ENCODE measurements around the gene MVP.
"Not testable (repeated sequence)": the region's sequence is repeated elsewhere in the genome, so short reads cannot be mapped to it uniquely, and the experiment has no call there.

MVP gene

DNA sequence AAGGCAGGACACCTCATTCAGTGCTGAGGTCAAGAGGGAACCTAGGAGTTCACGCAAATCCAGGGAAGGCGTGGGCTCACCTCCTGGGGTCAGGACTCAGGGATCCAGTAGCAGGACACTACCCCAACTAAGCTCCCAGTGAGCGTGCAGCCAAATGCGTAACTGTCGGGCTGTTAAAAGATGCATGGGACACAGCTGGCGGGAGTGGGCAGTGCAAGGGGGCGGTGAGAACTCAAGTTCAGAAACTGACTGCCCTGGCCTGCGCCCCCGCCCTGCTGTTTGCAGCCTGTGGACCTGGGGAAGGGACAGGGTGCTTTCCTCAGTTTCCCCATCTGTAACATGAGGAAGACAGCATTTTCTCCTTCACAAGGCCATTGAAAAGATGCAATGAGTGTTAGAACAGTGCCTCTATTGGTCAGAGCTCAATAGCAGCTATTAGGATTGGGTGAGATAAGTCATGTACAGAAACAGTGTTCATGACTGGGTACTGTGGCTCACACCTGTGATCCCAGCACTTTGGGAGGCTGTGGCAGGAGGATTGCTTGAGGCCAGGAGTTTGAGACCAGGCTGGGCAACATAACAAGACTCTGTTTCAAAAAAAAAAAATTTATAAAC, 22.6 kb downstream of the MVP start:
- DNase-seq (ENCODE audit: low read depth in 2 of 2): no peak

DNA sequence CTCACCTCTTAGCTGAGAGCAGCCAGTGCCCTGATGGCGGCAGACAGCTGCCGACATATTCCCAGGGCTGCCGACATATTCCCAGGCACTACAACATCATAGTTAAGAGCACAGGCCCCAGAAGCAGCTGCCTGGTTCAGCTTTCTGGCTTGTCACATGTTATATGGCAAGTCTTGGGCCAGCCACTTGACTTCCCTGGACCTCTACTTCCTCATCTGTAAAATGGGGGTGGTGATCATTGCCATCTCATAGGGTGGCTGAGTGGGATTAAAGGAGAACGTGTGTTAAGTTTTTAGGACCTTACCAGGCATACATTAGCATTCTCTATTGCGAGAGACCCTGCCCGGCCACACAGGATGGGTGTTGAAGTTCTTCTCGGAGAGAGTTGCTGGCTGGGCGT, 23.7 kb downstream of the MVP start:
- no peak for DNase-seq (ENCODE audit: low read depth in 2 of 2)

DNA sequence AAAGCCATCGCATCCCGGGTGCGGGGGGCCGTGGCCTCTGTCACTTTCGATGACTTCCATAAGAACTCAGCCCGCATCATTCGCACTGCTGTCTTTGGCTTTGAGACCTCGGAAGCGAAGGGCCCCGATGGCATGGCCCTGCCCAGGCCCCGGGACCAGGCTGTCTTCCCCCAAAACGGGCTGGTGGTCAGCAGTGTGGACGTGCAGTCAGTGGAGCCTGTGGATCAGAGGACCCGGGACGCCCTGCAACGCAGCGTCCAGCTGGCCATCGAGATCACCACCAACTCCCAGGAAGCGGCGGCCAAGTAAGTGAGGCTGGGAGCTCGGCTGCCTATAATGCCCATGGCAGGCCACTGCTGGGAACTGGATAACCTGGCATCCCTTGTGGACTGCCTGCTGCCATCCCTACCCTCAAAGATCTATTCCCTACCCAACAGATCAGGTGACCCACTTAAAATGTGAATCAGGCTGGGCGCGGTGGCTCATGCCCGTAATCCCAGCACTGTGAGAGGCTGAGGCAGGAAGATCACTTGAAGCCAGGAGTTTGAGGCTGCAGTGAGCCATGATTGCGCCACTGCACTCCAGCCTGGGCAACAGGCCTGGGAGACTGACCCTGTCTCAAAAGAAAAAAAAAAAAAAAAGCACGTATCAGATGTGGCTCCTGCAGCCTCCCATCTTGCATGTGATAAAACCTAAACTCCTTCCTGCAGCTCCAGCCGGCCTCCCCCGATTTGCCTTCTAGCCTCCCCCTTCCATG, 24.5 kb downstream of the MVP start:
- no peak for DNase-seq (ENCODE audit: low read depth in 2 of 2)

DNA sequence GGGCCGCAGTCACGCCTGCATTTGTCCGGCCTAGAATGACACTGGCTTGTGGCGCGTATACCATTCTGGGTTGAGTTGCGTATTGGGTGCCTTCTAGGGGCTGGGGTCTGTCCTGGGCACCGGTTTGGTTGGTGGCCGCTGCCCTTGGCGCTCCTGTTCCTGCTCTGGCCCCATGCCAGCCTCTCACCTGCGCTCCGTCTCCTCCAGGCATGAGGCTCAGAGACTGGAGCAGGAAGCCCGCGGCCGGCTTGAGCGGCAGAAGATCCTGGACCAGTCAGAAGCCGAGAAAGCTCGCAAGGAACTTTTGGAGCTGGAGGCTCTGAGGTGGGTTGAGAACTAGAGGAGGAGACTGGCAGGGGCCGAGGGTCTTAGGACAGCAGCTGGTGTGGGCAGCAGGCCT, 25.4 kb downstream of the MVP start:
- no peak for DNase-seq (ENCODE audit: low read depth in 2 of 2)

DNA sequence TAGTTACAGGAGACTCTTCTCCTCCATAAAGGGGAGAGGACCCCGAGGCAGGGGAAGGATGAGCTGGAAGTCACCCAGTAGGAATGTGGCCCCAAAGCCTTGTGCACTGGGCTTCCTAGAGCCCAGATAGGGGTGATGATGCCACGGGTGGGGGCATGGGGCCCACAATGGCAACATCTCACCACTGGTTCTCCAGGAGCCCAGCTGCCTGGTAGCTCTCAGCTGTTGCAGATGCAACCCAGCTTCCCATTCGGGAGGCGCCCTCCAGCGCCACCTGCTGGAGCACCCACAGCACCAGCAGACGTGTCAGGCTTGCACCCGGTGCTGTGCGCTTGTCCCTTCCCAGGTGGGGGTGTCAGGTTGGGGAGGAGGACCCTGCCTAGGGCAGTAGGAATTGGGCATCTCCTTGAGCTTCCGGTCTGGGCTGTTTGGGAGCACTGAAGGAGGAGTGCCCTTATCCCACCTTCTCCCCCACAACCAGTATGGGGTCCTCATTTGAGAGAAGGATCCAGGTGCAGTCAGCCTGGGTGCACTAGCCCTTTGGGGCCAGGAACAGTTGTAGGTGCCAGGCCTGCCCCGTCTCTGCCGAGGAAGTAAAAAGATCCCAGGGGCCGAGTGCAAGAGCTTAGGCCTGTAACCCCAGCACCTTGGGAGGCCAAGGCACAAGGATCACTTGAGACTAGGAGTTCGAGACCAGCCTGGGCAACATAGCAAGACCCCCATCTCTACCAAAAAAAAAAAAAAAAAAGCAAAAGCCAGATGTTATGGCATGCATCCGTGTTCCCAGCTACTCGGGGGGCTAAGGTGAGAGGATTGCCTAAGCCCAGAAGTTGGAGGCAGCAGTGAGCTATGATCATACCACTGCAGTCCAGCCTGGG, 28.4 kb downstream of the MVP start:
- peak; percentile 42 to 60 for DNase-seq (ENCODE audit: low read depth in 2 of 2)

GRCh38 chr16:29849505-29849904, 29.2 kb downstream of the MVP start:
- no peak for DNase-seq (ENCODE audit: low read depth in 2 of 2)

DNA sequence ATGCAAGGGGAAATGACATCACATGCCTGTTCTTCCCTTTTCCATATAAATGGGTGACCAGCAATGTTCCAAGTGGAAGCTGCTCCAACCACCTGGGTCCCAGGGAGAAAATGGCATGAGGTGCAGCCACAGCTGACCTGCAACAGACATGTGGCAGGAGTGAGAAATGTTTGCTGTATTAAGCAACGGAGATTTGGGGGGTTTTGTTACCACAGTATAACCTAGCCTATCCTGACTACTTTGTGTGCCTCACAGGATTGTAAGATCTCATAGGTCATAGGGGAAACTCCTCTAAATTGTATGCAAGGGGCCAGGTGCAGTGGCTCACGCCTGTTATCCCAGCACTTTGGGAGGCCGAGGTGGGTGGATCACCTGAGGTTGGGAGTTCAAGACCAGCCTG, 30.7 kb downstream of the MVP start:
- no peak for DNase-seq (ENCODE audit: low read depth in 2 of 2)

- no peak for DNase-seq (ENCODE audit: low read depth in 2 of 2)
Measured at GRCh38 chr16:29852654-29853053, 32.4 kb downstream of the MVP start.

DNA sequence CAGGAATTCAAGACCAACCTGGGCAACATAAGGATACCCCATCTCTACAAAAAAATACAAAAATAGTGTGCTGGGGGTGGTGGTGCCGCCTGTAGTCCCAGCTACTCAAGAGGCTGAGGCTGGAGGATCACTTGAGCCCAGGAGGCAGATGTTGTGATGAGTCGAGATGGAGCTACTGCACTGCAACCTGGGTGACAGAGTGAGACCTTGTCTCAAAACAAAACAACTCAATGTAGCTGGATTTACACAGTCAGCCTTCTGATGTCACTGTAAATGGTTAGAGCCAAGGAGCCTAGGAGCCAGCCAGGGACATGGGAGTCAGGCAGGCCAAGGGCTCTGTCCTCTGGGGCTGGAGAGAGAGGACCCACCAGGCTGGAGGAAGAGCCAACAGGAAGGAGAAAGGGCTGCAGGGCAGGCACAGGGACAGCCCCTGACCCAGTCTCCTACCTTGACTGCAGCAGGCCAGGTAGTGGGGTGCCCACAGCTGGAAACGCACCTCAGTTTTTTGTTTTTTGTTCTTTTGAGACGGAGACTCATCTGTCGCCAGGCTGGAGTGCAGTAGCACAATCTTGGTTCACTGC, 34.3 kb downstream of the MVP start:
- DNase-seq (ENCODE audit: low read depth in 2 of 2): no peak

- DNase-seq (ENCODE audit: low read depth in 2 of 2): no peak
Measured at GRCh38 chr16:29857133-29857760, 37.0 kb downstream of the MVP start.

DNA sequence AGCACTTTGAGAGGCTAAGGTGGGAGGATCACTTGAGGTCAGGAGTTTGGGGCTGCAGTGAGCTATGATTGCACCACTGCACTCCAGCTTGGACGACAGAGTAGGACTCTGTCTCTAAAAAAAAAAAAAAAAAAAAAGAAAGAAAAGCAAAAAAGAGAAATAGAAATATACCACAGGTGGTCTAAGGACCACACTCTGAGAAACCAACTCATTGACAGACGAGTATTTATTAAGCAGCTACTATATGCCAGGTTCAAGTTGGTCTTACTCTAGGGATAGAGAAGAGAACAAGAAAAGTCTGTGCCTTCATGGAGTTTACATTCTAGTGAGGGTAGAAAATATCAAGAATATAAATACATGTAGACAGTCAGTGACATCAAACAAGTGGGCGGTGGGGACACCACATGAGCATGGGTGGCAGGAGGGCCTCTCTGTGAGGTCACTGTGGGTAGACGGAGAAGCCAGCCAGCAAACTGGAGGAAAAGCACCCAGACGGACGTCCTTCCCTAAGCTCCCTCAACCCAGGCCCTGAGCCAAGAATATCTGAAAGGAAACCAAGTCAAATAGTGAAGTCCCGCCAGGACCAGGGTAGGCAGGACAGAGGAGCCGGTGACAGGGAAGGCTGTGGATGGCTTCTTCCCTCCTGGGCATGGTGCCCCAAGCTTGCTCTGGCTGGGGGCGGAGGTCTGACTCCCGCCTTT, 38.0 kb downstream of the MVP start:
- no peak for DNase-seq (ENCODE audit: low read depth in 2 of 2)

DNA sequence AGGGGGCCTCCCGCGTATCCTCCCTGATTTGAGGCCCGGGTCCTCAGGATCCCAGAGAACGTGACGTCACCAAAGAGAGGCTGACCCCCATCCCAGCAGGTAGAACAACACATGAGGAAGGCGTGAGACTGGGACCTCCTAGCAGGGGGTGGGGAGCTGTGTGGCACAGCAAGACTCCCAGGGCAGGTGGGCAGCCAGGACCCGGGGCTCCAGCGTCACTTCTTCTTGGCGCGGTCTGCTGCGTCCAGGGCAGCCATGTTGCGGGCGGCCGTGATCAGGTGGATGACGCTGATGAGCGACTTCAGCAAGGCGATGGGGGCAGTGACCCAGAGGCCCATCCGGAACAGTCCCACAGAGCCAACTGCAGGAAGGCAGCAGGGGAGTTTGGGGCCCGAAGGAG, 38.7 kb downstream of the MVP start:
- no peak for DNase-seq (ENCODE audit: low read depth in 2 of 2)

GRCh38 chr16:29860218-29860617, 40.0 kb downstream of the MVP start:
- no peak for DNase-seq (ENCODE audit: low read depth in 2 of 2)

DNA sequence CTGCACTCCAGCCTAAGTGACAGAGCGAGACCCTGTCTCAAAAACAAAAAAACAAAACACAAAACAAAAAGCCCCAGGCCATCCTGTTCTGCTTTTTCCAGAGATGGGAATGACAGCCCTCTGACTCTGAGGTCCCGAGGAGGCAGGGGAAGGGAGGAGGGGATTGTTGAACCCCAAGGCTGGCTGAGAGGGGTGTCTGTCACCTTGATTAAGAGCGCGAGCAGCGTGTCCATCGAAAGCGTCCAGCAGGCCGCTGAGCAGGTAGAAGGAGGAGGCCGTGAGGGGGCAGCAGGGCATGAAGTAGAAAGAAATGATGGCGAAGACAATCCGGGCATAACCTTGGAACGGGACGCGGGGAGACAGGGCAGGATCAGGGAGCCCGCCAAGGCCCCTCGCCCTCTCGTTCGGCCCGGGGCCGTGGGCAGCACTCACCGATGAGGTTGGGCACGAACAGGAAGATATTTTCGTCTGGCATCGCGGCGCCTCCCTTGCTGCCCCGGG, 42.2 kb downstream of the MVP start:
- DNase-seq (ENCODE audit: low read depth in 2 of 2): no peak

- peak; percentile 80 to 90 for DNase-seq (ENCODE audit: low read depth in 2 of 2)
Measured at GRCh38 chr16:29862884-29863668, 42.8 kb downstream of the MVP start, which contains the start of gene CDIPT. Gene CDIPT (minus strand): TSS chr16:29863226. CDS start chr16:29862857, 369 bp downstream.

- no peak for DNase-seq (ENCODE audit: low read depth in 2 of 2)
Measured at GRCh38 chr16:29863669-29863984, 43.4 kb downstream of the MVP start.

DNA sequence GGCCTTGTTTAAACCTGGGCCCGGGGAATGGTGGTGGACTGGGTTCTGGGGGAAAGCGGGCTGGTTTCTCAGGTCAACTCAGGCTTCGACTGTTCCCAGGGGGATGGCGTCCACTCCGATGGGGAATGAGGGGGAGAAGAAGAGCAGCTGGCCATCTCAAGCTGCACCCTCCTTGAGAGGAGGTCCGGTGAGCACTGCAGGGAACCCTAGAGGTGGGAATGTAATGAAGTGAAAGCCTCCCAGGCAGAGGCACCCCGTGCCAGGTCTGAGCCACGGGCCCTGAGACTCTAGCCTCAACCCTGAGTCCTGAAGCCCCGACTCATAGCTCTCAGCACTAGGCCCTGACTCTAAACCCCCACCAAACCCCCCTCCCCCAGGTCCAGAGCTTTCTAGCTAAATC, 43.9 kb downstream of the MVP start:
- no peak for DNase-seq (ENCODE audit: low read depth in 2 of 2)

- no peak for DNase-seq (ENCODE audit: low read depth in 2 of 2)
Measured at GRCh38 chr16:29868396-29869009, 48.2 kb downstream of the MVP start.

DNA sequence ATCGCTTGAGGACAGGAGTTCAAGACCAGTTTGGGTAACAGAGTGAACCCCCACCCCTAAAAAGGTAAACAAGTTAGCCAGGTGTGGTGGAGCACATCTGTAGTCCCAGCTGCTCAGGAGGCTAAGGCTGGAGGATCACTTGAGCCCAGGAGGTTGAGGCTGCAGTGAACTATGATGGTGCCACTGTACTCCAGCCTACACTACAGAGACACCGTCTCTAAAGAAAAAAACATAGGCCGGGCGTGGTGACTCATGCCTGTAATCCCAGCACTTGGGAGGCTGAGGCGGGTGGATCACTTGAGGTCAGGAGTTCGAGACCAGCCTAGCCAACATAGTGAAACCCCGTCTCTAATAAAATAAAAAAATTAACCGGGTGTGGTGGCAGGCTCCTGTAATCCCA, 48.8 kb downstream of the MVP start:
- DNase-seq (ENCODE audit: low read depth in 2 of 2): not testable (repeated sequence)
